Natural killer cell treated with Interleukin-12 subunit alpha and Interleukin-12 subunit beta and Interleukin-15 and Interleukin-18, amount 100 ng/mL, for 72 hours (primary cell): ENCODE data around the gene RPS6KA2. TPM values are rescaled to one million over a fixed set of nuclear protein-coding genes. Genes with fewer than 3 reads are reported as not detected.

Experiments used
- ATAC-seq, 2 donors: fragments of 150-1000 bp; cut with Tn5 transposase in 1 of 2; sonication (Bioruptor Pico), chemical (Tn5 transposase) in 1 of 2; 2 replicates each; pipeline ENCODE4 v1.10.0; 2021
- DNase-seq: peaks from one replicate; pipeline ENCODE4 v3.0.0; 2022; ENCODE audit warnings: low spot score
- H3K27ac Mint-ChIP-seq, 2 donors: 1 replicate in 1 of 2; 2 replicates in 1 of 2; pipeline ENCODE4 v1.8.0; 2022; ENCODE audit warnings: mixed read lengths in 2 of 2, mild to moderate bottlenecking in 1 of 2, moderate library complexity in 1 of 2
- H3K27me3 Mint-ChIP-seq, 2 donors: 1 replicate in 1 of 2; 2 replicates in 1 of 2; pipeline ENCODE4 v1.8.0; 2022; ENCODE audit warnings: mixed read lengths in 2 of 2
- H3K36me3 Mint-ChIP-seq: one replicate; pipeline ENCODE4 v1.8.0; 2022; ENCODE audit warnings: mixed read lengths
- H3K4me1 Mint-ChIP-seq, 2 donors: 1 replicate in 1 of 2; 2 replicates in 1 of 2; pipeline ENCODE4 v1.8.0; 2022; ENCODE audit warnings: low read depth in 2 of 2, mixed read lengths in 2 of 2, mild to moderate bottlenecking in 1 of 2
- H3K4me3 Mint-ChIP-seq: one replicate; pipeline ENCODE4 v1.8.0; 2022; ENCODE audit warnings: mixed read lengths
- H3K9me3 Mint-ChIP-seq: 2 replicates; pipeline ENCODE4 v1.8.0; 2022; ENCODE audit warnings: mixed read lengths
- total RNA-seq, 2 donors: library from RNA; stranded (reverse); gene quantifications; one replicate each; pipeline ENCODE4 v1.2.3, GENCODE V29; 2022

RPS6KA2 gene
- total RNA-seq, 2 donors from 2014 or later = 2.8 to 3.8 TPM

DNA sequence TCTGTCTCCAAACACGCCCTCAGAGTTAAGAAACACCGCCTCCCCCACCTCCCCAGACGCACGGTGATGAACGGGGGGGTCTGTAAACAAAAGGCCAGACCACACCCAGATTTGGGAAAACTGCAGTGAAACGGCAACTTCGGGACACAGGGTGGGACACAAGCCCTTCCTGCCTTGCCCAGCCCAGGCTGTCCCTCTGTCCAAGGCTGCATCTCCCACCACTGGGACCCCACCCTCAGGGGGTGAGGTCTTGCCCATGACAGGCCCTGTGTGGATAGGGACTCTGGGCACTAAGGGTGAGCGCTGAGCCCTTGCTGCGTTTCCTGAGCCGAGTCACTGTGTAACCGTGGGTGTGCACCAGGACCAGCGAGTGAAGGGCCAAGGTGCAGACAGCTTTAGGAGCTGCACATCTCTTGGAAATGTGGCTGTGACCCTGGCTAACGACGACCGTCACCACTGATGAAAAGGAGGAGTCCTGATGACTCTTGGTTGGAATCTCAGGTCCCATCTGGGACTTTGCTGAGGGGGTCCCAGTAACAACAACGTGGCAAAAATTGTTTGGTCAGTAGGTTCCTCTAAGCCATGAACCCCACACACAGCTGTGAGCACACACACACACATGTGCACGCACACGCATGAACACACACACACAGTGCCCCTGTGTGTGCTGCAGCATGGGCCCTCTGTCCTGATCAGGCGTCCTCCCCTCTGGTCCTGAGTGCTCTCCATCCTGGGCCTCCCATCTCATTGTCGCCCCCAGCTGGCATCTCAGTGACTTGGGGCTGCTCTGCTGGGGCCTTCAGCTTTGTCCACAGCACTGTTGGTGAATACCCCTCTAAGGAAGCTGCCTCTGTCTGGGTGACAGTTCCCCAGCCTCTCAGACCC lies 141.2 kb downstream of the RPS6KA2 start:
- no peaks in the 10 kb centered on the region for H3K9me3 Mint-ChIP-seq
- no peak overlapping the region for H3K27ac Mint-ChIP-seq
- peaks cover 10% of the 10 kb centered on the region for H3K36me3 Mint-ChIP-seq
- DNase-seq = peak; percentile 57
- no peak for ATAC-seq
- no peak overlapping the region for H3K4me3 Mint-ChIP-seq
- peaks cover 14 to 17% of the 10 kb centered on the region in 2 donors for H3K4me1 Mint-ChIP-seq
- no peaks in the 10 kb centered on the region for H3K27me3 Mint-ChIP-seq

DNA sequence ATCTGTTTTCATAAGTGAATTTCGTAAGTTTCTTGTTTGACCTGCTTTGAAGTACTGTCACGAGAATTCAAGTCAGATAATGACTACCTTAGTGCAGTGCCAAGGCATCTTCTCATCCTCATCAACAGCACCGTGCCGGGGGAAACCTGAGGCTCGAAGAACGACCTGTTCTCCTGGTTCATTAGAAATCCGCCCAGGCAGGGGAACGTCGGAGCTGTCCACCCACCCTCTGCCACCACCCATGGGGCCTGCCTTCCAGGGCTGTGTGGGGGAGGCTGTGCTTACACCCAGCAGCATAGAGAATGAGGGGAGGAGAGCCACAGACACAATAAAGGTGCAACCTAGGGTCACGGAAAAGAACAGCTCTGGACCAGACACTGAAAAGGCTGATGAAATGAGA lies 142.2 kb downstream of the RPS6KA2 start:
- DNase-seq = no peak

DNA sequence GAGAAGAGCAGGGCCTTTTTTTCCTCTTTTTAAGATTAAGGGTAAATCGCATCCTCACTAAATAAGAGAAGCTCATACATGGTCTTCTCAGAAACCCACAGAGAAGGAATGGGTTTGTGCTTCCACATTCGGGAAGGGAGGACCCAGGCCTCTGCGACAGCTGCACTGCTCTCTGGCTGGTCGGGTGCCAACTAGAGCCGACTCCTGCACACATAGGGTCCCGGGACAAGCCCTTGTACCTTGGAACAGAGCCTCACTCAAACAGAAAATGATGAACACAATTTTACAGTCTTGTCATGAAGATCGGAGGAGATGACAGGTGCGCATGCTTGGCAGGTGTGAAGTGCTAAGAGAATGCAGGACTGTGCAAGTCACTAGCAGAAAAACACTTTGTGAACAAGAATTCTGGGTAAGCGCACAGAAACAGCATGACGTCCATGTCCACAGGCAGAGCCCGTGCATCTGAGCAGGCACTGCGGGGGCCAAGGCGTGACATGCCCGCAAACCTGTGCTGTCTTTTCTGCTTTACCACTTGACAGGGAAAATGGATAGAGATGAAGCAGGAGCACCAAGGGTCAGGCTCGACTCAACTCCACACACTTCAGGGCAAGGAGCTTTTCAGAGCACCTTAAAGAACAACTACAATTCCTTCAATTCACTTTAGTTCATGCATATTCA lies 143.3 kb downstream of the RPS6KA2 start:
- DNase-seq (no peak), ATAC-seq (no peak)
- Mint-ChIP-seq H3K4me1 (peaks cover 9 to 14% of the 10 kb centered on the region in 2 donors), H3K36me3 (peaks cover 10% of the 10 kb centered on the region), H3K4me3 (no peak overlapping the region), H3K27ac (peak overlapping the region in 1 of 2 donors; percentile 57), H3K9me3 (no peaks in the 10 kb centered on the region), H3K27me3 (peaks cover 0 to 6% of the 10 kb centered on the region in 2 donors)

More for the DNA sequence above, 142.2 kb downstream of the RPS6KA2 start:
- peaks cover 12 to 14% of the 10 kb centered on the region in 2 donors for H3K4me1 Mint-ChIP-seq
- H3K9me3 Mint-ChIP-seq = no peaks in the 10 kb centered on the region
- ATAC-seq = no peak
- H3K4me3 Mint-ChIP-seq = no peak overlapping the region
- H3K27ac Mint-ChIP-seq = no peak overlapping the region
- H3K36me3 Mint-ChIP-seq = peaks cover 10% of the 10 kb centered on the region
- H3K27me3 Mint-ChIP-seq = peaks cover 0 to under 1% of the 10 kb centered on the region in 2 donors

DNA sequence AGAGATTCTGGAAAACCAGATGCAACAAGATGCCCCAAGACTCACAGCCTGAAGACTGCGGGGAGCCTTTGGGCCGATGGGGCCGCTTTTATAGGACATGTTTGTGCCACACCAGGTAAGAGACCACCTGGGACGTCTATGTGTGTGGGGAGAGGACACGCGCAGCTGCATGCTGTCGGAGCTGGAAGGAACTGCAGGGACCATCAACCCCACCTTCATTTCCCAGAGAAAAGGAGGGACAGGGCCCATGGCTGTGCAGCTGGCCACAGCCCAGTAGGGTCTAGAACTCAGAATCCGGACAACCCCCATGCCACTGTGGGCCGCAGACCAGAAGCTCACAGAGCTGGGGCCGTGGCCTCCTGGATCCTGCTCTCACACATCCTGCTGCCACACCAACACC lies 144.0 kb downstream of the RPS6KA2 start:
- peak overlapping the region in 1 of 2 donors; percentile 57 for H3K27ac Mint-ChIP-seq
- DNase-seq (no peak), ATAC-seq (no peak)
- peaks cover 6 to 10% of the 10 kb centered on the region in 2 donors for H3K4me1 Mint-ChIP-seq
- H3K36me3 Mint-ChIP-seq = peaks cover 6% of the 10 kb centered on the region
- H3K9me3 Mint-ChIP-seq = no peaks in the 10 kb centered on the region
- H3K4me3 Mint-ChIP-seq = no peak overlapping the region
- peaks cover 0 to 7% of the 10 kb centered on the region in 2 donors for H3K27me3 Mint-ChIP-seq

DNA sequence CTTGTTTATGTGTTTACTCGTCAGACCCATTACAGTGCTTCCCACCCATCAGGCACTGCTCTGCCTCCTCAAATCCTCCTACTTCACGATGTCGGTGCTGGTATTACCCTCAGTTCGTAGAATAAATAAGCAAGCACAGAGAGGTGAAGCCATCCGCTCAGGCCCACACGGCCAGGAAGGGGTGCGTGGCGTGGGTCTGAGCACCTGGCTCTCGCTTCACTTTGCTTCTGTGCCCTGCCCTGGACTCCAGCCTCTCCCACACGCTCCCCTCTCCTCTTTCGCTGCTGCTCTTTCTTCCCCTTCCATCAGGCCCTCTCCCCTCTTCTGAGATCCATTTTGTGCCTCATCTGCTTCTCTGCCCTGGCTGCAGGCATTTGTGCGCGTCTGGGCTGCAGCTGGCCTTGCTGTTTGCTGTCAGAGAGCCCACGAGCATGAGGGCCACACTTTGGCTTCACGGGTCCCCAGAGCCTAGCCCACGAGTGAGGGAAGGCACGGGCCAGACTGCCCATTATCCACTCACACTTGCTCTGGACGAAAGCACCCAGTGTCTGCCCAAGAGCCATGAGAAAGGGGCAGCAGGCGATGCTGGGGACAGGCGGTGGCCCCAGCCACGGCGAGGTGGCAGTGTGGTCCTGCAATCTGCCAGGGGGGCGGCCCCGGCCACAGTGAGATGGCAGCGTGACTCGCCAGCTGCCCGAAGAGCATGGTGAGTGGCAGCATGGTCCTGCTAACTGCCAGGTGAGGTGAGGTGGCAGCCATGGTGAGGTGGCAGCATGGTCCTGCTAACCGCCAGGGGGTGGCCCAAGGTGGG lies 148.1 kb downstream of the RPS6KA2 start:
- no peak for DNase-seq
- Mint-ChIP-seq H3K27ac (no peak overlapping the region), H3K4me3 (no peak overlapping the region), H3K9me3 (no peaks in the 10 kb centered on the region), H3K36me3 (no peaks in the 10 kb centered on the region), H3K27me3 (peaks cover 0 to 19% of the 10 kb centered on the region in 2 donors), H3K4me1 (no peaks in the 10 kb centered on the region)
- ATAC-seq = no peak

DNA sequence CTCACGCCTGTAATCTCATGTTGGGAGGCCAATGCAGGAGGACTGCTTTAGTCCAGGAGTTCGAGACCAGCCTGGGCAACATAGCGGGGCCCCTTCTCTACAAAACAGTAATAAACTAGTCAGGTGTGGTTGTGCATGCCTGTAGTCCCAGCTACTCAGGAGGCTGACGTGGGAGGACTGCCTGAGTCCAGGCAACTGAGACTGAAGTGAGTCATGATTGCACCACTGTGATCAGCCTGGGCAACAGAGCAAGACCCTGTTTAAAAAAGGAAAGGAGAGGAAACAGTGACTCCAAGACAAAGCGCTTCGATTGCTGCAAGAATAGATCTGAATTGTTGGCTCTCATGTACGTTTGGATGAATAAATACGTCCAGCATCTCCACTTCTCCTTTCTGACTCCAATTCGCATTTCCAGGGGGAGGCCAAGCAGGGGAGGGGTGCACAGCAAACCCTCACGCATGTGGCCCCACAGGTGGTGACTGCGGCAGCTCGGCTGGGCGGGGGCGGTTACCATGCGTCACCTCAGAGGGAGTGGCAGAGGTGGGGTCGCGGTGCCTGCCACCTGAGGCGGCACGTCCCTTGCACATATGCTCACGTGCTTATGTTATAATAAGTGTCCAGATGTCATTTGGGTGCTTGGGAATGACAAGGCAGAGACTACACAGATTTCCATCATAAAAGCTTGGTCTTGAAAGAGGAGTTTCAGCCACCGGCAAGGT lies 149.2 kb downstream of the RPS6KA2 start:
- DNase-seq = no peak
- ATAC-seq = peak in 1 of 2 donors; percentile 28
- Mint-ChIP-seq H3K27ac (no peak overlapping the region), H3K27me3 (peaks cover 0 to 19% of the 10 kb centered on the region in 2 donors), H3K4me1 (no peaks in the 10 kb centered on the region), H3K36me3 (no peaks in the 10 kb centered on the region), H3K9me3 (no peaks in the 10 kb centered on the region), H3K4me3 (no peak overlapping the region)

DNA sequence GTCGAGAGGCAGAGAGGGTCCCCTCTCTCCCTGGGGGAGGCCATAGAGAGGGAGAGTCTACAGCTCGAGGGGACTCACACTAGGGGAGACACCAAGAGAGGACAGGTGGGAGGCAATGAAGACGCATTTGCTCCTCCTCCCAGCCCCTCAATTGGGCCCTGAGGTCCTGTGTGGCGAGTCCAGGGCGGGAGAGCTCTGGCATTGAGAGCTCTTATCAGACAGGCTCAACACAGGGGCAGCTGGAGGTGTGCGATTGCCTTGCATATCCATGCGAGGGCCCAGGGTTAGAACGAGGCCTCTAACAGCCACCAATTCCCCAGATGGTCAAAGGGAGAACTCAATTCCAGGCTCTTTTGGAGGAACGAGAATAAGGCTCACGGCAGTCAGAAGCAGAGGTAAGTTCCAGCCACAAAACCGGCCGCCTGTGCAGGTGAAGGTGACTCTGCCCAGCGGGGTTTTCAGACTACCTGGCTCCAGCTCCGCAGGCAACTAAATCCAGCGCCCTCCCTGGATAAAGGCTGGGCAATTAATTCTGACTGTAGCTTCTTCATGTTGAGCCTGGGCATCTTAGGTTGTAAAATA lies 150.3 kb downstream of the RPS6KA2 start:
- H3K27me3 Mint-ChIP-seq = peaks cover 0 to 19% of the 10 kb centered on the region in 2 donors
- ATAC-seq (no peak), DNase-seq (no peak)
- H3K4me1 Mint-ChIP-seq = no peaks in the 10 kb centered on the region
- no peaks in the 10 kb centered on the region for H3K36me3 Mint-ChIP-seq
- H3K27ac Mint-ChIP-seq = no peak overlapping the region
- no peak overlapping the region for H3K4me3 Mint-ChIP-seq
- H3K9me3 Mint-ChIP-seq = no peaks in the 10 kb centered on the region

DNA sequence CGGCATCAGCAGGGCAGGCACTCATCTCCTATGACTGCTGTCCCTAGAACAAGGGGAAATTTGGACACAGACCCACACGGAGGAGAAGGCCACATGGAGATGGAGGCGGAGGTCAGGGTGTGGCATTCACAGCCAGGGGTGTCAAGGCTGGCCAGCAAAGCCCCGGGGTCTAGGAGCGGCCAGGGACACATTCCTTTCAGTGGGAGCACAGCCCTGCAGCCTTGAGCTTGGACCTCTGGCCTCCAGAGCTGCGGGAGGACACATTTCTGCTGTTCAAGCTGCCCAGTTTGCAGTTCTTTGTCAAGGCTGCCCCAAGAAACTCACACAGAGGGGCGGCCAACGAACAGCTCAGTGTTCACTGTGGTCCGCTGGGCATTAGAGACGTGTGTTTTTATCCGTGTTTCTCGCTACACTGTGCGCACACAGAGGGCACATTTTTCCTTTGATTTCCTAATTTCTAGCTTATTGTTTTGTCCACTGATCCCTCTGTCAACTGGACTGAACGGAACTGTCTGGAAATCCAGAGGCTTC lies 150.9 kb downstream of the RPS6KA2 start:
- ATAC-seq = no peak
- H3K4me1 Mint-ChIP-seq = no peaks in the 10 kb centered on the region
- H3K27me3 Mint-ChIP-seq = peaks cover 0 to 22% of the 10 kb centered on the region in 2 donors
- H3K27ac Mint-ChIP-seq = no peak overlapping the region
- no peaks in the 10 kb centered on the region for H3K9me3 Mint-ChIP-seq
- no peak overlapping the region for H3K4me3 Mint-ChIP-seq
- no peak for DNase-seq
- H3K36me3 Mint-ChIP-seq = no peaks in the 10 kb centered on the region

DNA sequence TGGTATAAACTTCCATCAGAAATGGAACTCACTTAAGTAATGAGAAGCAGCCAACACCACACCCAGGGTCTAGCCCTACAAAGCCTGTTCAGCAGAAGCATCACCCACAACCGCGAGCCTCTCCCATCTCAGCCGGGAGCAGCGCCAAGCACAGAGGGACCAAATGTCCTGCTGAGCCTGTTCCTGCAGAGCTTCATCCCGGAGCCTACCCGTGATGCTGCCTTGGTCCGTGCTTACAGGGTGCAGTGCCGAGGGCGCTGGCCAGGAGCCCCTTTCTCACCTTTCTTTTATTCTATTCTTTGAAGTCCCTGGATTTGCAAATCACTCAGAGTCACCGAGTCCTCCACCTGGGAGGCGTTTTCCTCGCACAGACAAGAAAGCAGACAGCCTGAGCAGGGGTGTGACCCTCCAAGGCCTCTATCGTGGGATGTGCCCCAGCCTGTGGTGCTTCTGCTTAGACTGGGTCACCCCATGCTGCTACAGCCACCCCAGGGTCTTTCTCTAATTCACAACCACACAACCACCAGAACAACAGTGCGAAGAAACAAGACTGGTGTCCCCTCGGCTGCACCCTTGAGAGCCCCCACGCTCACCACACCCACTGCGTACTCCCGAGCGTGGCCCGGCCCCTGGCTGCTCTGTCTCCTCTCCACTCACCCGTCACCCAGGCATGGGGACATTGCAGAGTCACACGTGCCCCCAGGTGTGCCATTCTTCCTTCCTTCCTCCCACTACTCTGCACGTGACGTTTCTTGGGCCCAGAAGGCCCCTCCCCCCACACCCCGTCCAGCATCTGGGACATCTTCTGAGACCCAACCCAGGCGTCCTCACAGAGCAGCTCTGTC lies 152.1 kb downstream of the RPS6KA2 start:
- Mint-ChIP-seq H3K4me3 (no peak overlapping the region), H3K9me3 (no peaks in the 10 kb centered on the region), H3K27ac (no peak overlapping the region), H3K27me3 (peaks cover 0 to 22% of the 10 kb centered on the region in 2 donors), H3K36me3 (no peaks in the 10 kb centered on the region), H3K4me1 (no peaks in the 10 kb centered on the region)
- no peak for DNase-seq
- ATAC-seq = peak in 1 of 2 donors; percentile 10

DNA sequence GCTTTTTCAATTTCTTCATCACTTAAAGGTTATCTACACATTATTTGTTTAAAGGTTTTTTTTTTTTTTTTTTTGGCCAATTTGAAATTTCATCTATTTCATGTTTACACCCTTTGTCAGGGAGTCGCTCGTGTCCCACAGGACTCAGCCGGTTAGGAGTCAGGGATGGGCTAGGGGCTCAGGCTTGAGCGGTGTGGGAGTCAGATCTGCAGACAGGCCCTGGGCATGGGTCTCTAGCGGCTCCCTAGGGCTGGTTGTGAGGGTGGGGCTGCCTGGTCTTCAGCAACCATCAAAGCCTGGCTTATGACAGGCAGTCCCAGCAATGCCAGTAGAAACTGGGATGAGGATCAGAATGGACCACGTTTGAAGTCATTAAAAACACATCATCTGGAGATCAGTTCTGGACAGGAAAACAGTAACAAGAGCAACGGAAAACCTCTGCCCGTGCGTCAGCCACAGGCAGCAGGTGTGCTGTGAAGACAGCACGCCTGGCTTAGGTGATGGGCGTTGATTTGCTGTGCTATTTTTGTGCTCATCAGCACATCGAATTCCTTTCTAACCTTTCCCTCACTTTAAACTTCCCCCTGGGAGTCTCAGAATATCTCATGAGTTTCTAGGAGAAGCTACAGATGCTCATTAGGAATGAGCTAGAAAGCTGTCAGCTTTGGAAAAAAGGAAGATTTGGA lies 153.0 kb downstream of the RPS6KA2 start:
- no peak overlapping the region for H3K27ac Mint-ChIP-seq

DNA sequence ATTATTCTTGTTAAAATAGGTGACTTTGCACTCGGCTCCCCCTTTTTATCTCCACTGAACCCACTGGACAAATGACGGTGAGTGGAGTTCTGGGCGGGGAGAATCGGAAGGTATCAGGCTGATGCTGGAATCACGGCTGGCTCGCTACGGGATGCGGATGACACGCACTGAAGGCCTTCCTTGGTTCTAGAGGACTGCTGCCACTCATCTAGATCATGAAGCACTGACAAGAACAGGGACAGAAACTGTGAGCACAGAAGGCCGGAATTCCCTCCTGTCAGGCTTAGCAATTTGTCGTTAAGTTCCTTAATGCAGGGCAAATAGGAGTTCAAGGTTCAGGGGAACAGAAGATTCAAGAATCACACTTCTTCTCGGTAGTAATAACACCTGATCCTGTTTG lies 154.4 kb downstream of the RPS6KA2 start:
- Mint-ChIP-seq H3K27ac (no peak overlapping the region), H3K9me3 (no peaks in the 10 kb centered on the region), H3K4me3 (no peak overlapping the region), H3K4me1 (no peaks in the 10 kb centered on the region), H3K36me3 (no peaks in the 10 kb centered on the region), H3K27me3 (peaks cover 0 to 15% of the 10 kb centered on the region in 2 donors)
- ATAC-seq (no peak), DNase-seq (no peak)

More for the DNA sequence above, 153.0 kb downstream of the RPS6KA2 start:
- H3K36me3 Mint-ChIP-seq = no peaks in the 10 kb centered on the region
- DNase-seq = no peak
- ATAC-seq = no peak
- peaks cover 0 to 19% of the 10 kb centered on the region in 2 donors for H3K27me3 Mint-ChIP-seq
- H3K9me3 Mint-ChIP-seq = no peaks in the 10 kb centered on the region
- H3K4me1 Mint-ChIP-seq = no peaks in the 10 kb centered on the region
- H3K4me3 Mint-ChIP-seq = no peak overlapping the region
